Activated CD4-positive, alpha-beta T cell treated with anti-CD3 and anti-CD28 coated beads for 48 hours (primary cell): ENCODE measurements around the gene BORCS5.
"Not testable (repeated sequence)": the region's sequence is repeated elsewhere in the genome, so short reads cannot be mapped to it uniquely, and the experiment has no call there.

Experiments
- DNase-seq: peaks from one replicate; pipeline ENCODE4 v3.0.0-alpha.2; 2020

The BORCS5 gene

DNA sequence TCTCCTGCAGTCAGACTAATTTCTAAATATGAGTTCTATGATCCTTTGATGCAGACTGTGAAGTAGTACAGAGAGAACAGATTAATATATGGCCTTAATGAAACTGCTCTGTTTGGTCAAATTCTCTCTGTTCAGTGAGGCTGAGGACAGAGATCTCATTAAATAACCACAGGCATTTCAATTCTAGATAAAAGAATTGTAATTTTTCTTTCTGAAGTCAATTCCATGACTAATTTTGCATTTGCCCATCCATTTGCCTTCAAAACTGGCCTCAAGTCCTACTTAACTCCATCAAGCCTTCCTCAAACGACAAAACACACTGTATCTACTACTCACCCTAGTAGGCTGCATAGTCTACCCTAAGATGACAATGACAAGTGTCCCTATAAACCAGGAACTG is 138.7 kb downstream of the BORCS5 start:
- no peak for DNase-seq

DNA sequence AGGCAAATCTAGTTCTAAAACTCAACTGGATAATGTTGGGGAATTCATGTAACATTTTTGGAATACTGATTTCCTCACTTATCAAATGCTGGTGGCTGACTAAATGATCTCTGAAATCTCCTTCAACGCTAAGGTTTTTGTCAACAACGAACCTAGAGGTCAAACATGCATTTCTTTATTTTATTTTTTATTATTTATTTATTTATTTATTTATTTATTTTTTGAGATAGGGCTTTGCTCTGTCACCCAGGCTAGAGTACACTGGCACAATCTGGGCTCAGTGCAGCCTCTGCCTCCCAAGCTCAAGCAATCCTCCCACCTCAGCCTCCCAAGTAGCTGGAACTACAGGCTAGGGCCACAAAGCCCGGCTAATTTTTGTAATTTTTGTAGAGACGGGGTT is 141.3 kb downstream of the BORCS5 start:
- DNase-seq: no peak

DNA sequence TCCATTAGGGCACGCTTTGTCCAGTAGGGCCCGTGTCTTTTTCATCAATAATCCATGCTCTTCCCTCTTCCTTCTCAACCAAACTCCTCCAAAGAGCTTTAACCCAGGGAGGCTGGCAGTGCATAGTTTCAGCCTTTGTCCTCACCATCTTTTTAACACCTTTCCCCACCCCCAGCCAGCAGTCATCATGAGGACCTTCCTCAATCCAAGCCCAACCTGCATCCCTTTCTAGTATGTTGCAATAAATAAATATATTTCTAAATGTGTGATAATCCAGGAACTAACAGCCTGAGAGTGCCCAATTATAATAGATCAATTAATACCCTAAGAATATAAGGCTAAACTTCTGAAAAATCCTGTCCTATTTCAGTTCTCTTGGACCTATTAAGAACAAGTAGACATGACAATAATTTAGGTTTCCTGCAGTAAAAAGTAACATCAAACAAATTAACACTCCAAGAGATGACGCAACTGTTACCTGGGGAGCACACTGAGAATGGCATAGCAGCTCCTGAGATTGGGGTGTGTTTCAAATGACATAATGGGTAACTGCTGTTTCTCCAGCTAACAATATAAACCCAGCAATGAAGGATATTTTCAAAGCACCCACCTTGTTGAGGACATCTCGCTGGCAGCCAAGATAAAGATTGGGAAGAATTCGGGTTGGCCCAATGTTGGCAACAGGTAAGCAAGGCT is 143.2 kb downstream of the BORCS5 start:
- no peak for DNase-seq

DNA sequence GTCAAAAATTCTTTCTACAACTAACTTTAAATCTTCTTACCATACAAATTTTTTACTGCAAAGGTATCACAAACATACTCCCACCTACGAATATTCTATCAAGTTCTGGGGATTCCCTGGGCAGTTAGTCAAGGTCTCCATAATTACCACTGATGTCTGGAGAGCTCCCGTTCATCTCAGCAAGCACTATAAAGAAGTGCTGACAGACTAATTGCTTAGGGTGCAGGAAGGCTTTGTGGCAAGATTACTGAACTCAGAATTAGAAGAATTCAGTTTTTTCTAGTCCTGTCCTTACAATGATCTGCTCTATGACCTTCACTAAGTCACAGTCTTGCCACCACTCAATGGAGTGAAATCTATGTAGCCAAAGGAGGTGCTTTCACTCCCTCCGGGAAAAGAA is 144.2 kb downstream of the BORCS5 start:
- DNase-seq: no peak

DNA sequence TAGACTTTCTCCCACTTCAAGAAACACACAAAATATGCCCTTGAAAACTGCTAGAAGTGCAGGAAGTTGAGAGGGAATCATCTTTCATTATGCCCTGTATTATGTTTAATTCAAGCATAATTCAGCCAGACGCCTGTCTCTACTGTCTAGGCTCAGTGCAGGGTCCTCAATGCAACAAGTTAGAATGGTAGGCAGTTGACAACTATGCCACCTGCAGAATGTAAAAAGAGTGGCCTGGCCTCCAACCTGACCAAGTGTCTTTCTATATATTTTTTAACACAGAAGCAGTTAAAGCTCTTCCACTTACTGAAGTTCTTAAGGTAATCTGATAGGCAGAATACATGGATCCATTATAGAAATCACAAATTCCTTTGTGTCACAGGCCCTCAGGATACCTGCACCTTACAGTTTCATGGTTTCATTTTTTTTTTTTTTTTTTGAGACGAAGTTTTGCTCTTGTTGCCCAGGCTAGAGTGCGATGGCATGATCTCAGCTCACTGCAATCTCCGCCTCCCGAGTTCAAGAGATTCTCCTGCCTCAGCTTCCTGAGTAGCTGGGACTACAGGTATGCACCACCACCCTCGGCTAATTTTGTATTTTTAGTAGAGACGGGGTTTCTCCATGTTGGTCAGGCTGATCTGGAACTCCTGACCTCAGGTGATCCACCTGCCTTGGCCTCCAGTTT is 145.4 kb downstream of the BORCS5 start:
- not testable (repeated sequence) for DNase-seq

DNA sequence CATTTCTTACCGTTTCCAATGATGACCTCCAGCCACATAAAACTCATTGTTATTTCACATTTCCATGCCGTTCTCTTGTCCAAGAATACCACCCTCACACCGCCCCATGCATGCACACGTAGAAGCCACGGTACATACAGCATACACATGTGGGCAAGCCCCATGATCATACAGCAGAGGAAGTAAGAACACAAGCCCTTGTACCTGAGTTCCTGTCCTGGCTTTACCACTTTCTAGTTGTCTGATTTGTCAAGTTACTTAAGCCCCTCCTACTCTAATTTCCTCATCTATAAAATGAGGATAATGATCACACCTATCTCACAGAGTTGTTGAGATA is 145.9 kb downstream of the BORCS5 start:
- DNase-seq: no peak

DNA sequence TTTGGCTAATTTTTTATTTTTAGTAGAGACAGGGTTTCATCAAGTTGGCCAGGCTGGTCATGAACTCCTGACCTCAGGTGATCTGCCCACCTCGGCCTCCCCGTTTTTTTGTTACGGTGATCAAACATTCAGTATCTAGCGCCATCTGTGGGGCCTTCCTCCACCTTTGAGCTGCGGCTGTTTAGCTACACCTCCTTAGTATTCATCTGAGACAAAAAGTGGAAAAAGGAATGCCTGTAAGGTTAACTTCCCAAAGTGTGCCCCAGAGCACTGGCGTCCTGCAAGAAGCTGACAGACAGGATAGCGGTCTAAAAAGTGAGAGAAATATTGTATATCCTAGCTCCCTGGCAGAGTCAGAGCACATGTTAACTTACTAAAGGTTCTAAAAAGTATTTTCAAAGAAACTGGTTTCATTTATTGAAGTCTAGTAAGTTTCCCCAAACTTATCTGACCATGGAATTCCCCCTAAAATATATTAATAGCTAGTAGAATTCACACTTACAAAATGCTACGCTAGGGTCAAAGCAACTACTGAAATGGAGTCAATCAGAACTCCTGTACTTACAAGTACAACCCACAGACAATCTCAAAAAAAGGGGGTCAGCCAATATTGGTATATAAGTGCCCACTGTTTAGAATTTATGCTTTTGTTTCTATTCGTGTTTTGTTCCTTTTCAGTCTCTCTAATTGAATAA is 146.7 kb downstream of the BORCS5 start:
- peak; percentile 41 for DNase-seq

DNA sequence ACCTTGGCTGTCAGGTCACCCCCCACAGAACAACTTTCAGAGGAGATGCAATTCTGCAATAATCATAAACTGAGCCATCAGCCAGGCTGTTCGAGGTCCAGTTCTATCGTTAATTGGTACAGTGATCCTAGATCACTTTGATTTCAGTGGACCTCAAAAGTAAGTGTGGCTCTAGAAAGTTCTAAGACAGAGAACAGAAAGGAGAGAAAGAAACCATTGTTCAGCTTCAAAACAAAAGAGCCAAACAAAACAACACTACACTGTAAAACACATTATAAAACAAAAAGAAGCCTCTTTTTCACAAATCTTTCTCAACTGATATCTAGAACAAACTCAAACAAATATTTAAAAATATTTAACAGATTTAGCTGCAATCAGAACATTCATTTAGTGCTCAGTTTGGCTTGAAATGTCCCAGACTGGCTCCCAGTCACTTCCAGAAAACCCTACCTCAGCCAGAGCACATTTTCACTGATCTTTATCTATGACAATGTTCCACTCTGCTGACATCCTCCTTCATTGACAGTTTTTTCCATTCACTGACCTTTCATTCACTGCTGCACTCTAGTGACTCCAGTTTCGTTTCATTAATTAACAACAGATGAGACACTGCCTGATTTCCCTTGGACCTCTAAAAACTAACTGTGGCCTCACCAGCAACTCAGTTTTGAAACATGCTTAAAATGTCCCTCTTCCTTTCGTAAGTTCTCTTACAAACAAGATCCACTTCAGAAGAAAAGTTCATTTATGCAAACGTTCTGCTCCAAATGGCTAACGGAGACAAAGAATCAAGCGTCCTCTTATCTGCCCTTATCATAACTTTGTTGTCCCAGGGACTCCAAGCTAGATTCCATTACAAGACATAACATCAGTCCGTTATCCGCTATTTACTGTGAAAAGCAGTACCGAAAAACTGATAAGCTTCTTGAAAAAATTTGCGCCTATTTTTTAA is 148.9 kb downstream of the BORCS5 start:
- DNase-seq: peak; percentile 45

DNA sequence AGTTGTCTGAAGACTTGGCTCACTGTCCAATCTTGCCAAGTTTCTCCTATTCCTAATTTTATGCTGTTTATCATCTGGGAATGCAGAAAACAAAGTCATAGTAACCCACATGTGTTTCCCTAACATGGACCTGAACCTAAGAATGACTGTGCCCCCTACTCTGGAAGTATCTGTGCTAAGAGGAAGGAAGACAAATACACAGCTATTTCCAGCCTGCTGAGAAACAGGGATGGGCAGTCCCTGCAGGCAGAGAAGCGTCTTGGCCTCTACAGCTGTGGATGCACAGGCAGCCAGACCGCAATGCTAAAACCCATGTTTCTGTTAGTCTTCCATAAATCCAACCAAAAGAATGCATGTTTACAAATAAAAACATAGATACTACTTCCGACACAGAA is 149.6 kb downstream of the BORCS5 start:
- DNase-seq: no peak

DNA sequence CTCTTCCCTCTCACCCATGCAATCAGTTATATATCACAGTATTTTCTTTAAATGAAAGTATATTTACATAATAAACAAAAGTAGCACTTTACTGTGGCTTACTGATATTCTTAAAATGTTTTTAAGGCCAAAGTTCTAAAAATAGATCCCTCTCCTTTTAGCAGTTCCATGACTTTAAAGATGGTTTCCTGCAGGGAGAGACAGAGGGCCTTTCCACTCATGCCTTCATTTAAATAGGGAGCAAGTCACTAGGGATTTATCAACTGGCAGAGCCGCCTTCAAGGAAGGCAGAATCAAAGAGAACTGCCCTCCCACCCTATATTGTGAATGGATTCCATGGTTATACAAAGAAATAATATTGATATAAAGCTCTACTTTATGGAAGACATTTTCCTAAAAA is 150.2 kb downstream of the BORCS5 start:
- no peak for DNase-seq

DNA sequence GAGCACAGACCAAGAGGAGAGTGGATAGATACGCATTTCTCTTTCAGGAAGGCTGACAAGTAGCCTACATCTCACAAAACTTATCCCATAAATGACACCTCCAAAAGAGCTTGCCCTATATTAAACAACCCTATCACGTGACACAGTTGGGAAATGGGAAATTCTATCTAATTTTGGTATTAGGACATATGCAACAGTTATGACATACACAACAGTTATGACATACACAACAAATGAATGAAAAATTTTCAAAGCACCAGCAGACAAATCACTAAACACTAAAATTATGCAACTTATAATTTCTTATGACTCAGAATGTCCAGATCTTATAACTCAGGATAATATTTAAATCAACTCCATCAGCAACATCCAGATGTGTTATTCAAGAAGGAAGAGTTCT is 151.7 kb downstream of the BORCS5 start:
- DNase-seq: no peak

DNA sequence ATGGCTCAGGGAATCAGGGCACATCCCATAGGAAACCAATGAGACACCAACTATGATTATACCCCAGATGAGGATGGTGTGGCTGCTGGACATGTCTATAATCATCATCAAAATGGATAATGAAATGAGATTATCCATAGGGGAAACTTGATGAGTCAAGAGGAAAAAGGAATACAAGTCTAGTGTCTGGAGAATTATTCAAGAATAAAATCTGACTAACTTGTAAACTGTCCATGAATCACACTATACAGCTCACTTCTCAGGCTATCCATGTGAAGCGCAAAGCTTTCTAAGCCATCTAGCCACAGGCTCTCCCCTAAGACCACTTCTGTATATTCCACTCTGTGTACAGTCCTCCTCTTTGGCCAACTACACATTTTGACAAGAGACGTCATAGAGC is 153.3 kb downstream of the BORCS5 start:
- DNase-seq: no peak

DNA sequence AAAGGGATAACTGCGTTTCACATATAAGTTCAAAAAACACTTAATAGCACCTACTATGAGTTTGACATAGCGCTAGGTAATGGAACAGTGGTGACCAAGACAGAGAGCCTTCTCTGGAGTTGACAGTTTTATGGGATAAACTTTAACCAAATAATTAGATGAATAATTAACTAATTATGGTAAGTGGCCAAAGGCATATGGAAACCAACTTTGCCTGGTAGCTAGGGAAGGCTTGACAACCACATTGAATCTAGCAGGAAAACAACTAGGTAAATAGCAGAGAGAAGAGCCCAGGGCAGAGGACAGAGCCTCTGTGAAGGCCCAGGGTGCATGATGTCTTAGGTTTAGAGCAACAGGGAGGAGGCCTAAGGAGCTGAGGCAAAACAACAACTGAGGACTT is 153.7 kb downstream of the BORCS5 start:
- DNase-seq: no peak

DNA sequence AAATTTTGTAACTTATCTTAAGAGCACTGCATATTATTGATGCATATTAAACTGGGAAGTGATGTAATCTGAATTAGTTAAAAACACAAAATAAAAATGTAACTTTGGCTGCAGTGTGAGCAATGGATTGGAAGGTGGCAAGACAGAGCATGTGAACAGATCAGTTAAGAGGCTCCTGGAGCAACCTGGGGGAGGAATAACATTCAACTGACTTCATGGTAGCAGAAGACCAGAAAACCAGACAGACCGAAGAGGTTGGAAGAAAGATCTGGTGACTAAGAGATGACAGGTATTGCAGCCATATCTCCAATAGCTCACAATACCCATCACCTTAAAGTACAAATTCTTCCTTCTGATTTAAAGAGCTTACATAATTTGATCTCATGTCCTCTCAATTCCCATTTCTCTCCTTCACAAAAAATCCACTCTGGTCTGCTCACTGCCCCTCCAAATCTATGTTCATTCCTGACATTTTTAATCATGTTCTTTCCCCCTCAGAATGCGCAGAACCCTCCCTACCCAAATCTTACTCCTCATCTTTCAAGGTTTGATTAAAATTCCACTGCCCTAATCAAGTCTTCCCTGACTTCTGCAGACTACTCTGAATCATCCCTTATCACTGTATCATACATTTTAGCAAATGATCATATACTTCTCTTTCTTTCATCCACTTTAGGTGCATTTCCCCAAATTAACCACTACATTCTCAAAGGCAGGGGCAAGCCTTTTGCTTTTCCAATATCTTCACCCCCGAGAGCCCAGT is 154.3 kb downstream of the BORCS5 start:
- DNase-seq: no peak

DNA sequence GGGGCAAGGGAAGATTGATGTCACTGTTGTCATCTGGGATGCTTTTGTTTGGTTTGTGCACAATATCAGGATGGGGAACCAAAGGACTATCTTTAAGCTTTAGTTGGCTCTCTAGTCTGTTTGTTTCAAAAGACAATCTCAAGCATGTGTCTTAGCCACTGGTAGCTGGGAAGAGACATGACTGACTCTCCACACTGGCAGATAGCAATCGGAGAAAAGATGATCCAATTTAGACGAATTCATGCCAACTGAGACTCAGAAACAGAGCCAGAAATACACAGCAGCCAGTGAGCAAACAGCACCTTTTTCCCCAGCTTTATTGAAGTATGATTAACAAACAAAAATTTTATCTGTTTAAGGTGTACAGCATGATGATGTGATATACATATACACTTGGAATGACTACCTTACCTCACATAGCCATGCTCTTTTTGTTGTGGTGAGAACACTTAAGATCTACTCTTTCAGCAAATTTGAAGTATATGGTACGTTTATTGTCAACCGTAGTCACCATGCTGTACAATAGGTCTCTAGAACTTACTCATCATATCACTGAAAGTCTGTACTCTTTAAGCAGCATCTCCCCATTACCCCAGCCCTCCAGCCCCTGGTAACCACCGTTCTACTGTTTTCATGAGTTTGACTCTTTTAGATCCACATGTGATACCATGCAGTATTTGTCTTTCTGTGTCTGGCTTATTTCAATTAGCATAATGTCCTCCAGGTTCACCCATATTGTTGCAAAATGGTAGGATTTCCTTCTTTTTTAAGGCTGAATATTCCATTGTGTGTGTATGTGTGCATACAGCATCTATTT is 155.2 kb downstream of the BORCS5 start:
- peak; percentile 69 for DNase-seq

DNA sequence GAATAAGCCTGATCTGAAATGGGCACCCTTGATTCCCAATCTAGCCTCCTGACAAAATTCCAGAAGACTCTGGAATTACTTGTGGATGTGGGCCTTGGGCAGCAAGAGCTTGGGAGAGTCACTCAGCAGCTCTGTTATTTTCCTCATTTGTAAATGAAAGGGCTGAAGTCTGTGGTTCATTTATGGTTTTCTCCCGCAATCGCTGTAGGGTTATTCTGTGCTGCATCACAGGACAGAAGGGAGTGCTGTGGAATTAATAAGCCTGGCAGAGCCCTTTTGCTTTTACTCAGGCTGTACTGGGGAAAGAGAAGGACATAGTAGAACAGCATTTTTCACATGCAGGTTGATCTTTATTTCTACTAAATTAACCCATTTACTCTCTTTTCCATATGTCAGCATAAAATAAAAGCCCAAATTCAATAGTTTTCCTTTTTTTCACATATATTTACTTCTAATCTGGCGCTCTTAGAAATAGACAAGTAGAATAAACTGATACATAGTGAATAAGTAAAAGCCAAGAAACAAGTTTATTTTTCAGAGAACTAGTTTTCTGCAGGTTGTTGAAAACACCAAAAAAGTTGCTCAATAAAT is 156.6 kb downstream of the BORCS5 start:
- no peak for DNase-seq

DNA sequence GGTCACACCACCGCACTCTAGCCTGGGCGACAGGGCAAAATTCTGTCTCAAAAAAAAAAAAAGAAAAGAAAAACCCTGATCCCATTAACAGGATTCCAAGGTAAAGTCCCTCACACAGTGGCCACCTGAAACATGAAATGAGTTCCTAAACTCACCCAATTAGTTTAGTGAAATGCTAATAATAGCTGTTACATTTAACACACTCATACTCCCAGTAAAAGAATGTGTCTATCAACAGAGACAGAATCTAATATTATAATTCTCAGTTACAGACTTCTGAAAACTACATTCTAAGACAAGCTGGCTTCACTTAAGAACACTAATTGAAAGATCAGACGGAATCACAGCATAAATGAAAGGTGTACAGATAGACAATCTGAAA is 161.6 kb downstream of the BORCS5 start:
- no peak for DNase-seq

DNA sequence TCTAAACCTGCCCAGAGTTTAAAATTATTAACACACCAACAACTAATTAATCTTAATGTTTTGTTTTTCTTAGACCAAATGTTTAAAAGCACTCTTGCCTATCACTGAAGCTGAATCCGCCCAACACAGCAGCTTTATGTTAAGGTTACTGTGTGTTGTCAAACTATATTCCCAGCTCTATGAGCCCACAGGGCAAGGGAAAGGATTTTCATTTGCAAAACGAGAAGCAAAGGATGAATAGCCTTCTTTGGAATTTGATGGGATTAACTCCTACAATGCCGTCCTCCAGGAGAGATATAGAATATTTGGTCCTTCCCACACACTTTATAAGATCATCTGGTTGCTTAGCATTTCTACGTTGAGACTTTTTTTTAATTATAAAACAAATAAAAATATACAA is 162.0 kb downstream of the BORCS5 start:
- DNase-seq: no peak
